ENCODE measurements around the gene EEF2K.

DNA sequence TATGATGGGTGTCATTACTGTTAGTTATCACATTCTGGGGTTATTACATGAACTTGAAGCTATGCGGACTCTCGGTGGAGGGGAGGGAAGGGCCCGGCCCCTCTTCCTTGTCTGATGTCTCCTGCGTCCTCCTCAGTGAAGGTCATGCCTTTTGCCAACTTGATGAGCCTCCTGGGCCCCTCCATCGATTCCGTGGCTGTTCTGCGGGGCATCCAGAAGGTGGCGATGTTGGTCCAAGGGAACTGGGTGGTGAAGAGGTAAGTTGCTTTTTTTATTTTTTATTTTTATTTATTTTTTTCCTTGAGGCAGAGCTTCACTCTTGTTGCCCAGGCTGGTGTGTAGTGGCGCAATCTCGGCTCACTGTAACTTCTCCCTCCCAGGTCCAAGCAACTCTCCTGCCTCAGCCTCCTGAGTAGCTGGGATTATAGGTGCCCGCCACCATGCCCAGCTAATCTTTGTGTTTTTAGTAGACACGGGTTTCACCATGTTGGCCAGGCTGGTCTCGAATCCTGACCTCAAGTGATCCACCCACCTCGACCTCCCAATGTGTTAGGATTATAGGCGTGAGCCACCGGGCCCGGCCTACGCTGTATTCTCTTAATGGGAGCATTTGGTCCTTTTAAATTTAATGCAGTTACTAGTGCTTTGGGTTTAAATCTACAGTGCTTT, 112.7 kb downstream of the EEF2K start:
- TF ChIP-seq, protein P1, sequence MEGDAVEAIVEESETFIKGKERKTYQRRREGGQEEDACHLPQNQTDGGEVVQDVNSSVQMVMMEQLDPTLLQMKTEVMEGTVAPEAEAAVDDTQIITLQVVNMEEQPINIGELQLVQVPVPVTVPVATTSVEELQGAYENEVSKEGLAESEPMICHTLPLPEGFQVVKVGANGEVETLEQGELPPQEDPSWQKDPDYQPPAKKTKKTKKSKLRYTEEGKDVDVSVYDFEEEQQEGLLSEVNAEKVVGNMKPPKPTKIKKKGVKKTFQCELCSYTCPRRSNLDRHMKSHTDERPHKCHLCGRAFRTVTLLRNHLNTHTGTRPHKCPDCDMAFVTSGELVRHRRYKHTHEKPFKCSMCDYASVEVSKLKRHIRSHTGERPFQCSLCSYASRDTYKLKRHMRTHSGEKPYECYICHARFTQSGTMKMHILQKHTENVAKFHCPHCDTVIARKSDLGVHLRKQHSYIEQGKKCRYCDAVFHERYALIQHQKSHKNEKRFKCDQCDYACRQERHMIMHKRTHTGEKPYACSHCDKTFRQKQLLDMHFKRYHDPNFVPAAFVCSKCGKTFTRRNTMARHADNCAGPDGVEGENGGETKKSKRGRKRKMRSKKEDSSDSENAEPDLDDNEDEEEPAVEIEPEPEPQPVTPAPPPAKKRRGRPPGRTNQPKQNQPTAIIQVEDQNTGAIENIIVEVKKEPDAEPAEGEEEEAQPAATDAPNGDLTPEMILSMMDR (IDR thresholded peaks at IDR 0.05 in 4 of 5, conservative IDR thresholded peaks at IDR 0.05 in 1 of 5), result peak; percentile 30 to 64 (median 49)
- no peak for TF ChIP-seq POLR2A (IDR thresholded peaks at IDR 0.05)

Data from gastrocnemius medialis (tissue), 4 donors.